HUES64 (cell line): ENCODE data around the gene VAMP5.
"Not testable (repeated sequence)": the region's sequence is repeated elsewhere in the genome, so short reads cannot be mapped to it uniquely, and the experiment has no call there.

ENCODE experiments used
- H3K27ac ChIP-seq: 2 replicates; pipeline ENCODE4 v1.7.0; 2013; ENCODE audit warnings: low read depth, low read length, inconsistent platforms
- H3K27me3 ChIP-seq: 2 replicates; pipeline ENCODE4 v1.6.1; 2013; ENCODE audit warnings: mild to moderate bottlenecking, low read length; ENCODE audit not compliant: insufficient read depth
- H3K36me3 ChIP-seq: 2 replicates; pipeline ENCODE4 v1.6.1; 2013; ENCODE audit warnings: mild to moderate bottlenecking, low read length; ENCODE audit not compliant: insufficient read depth
- H3K4me1 ChIP-seq: 2 replicates; pipeline ENCODE4 v1.6.1; 2013; ENCODE audit warnings: mild to moderate bottlenecking, low read length, moderate library complexity; ENCODE audit not compliant: insufficient read depth
- H3K4me3 ChIP-seq: 2 replicates; pipeline ENCODE4 v1.5.1; 2013; ENCODE audit warnings: mild to moderate bottlenecking, low read length, moderate library complexity
- H3K9ac ChIP-seq: 2 replicates; pipeline ENCODE4 v1.6.1; 2013; ENCODE audit warnings: mild to moderate bottlenecking, low read depth, low read length
- H3K9me3 ChIP-seq: 2 replicates; pipeline ENCODE4 v1.6.1; 2013; ENCODE audit warnings: low read depth, low read length; ENCODE audit not compliant: insufficient read depth
- WGBS: fragments of 150-250, 120-280 bp; methylation state at CpG from one replicate; pipeline ENCODE4 v1.1.7; 2013; ENCODE audit warnings: missing lambda C conversion rate; 5-methylcytosine and 5-hydroxymethylcytosine counted together

The VAMP5 gene

GRCh38 chr2:85588236-85588635 is 4.0 kb downstream of the VAMP5 start:
- Histone ChIP-seq H3K9ac (no peak overlapping the region), H3K27ac (no peak overlapping the region), H3K4me1 (peaks cover 11% of the 10 kb centered on the region), H3K27me3 (peaks cover 38% of the 10 kb centered on the region), H3K36me3 (no peaks in the 10 kb centered on the region), H3K9me3 (no peaks in the 10 kb centered on the region), H3K4me3 (no peak overlapping the region)
- WGBS: 69% methylated on average over 4 of the region's 4 CpGs

- Histone ChIP-seq H3K36me3 (no peaks in the 10 kb centered on the region), H3K27me3 (peaks cover 34% of the 10 kb centered on the region), H3K9me3 (no peaks in the 10 kb centered on the region), H3K9ac (no peak overlapping the region), H3K4me1 (peaks cover 11% of the 10 kb centered on the region), H3K27ac (no peak overlapping the region), H3K4me3 (no peak overlapping the region)
- WGBS: 87% methylated on average over 4 of the region's 4 CpGs
Observed at GRCh38 chr2:85588645-85589044, 4.4 kb downstream of the VAMP5 start.

GRCh38 chr2:85589181-85589580 is 5.0 kb downstream of the VAMP5 start:
- Histone ChIP-seq H3K27me3 (peaks cover 29% of the 10 kb centered on the region), H3K9ac (no peak overlapping the region), H3K4me3 (no peak overlapping the region), H3K27ac (no peak overlapping the region), H3K4me1 (peaks cover 11% of the 10 kb centered on the region), H3K9me3 (no peaks in the 10 kb centered on the region), H3K36me3 (no peaks in the 10 kb centered on the region)
- WGBS: 92% methylated on average over 4 of the region's 4 CpGs

- H3K9me3 ChIP-seq: no peaks in the 10 kb centered on the region
- H3K27me3 ChIP-seq: peaks cover 19% of the 10 kb centered on the region
- H3K4me3 ChIP-seq: no peak overlapping the region
- WGBS: 75% methylated on average over 7 of the region's 7 CpGs
- H3K36me3 ChIP-seq: no peaks in the 10 kb centered on the region
- H3K27ac ChIP-seq: no peak overlapping the region; the same call in 1 of the 2 replicates
- peaks cover 4% of the 10 kb centered on the region for H3K4me1 ChIP-seq
- H3K9ac ChIP-seq: no peak overlapping the region
Observed at GRCh38 chr2:85589982-85590791, 6.0 kb downstream of the VAMP5 start.

- no peak overlapping the region for H3K9ac ChIP-seq
- no peak overlapping the region for H3K27ac ChIP-seq
- 86% methylated on average over 2 of the region's 2 CpGs for WGBS
Observed at GRCh38 chr2:85590950-85591349, 6.7 kb downstream of the VAMP5 start.

GRCh38 chr2:85591563-85591962 is 7.3 kb downstream of the VAMP5 start:
- 87% methylated on average over 11 of the region's 12 CpGs for WGBS
- Histone ChIP-seq H3K27ac (no peak overlapping the region), H3K4me3 (no peak overlapping the region), H3K4me1 (no peaks in the 10 kb centered on the region; the same call in 1 of the 2 replicates), H3K9ac (no peak overlapping the region), H3K9me3 (no peaks in the 10 kb centered on the region), H3K36me3 (peaks cover under 1% of the 10 kb centered on the region; the same call in 1 of the 2 replicates), H3K27me3 (peaks cover 7% of the 10 kb centered on the region; the same call in 1 of the 2 replicates)

More at GRCh38 chr2:85590950-85591349, 6.7 kb downstream of the VAMP5 start:
- Histone ChIP-seq H3K36me3 (no peaks in the 10 kb centered on the region), H3K27me3 (peaks cover 11% of the 10 kb centered on the region), H3K4me3 (no peak overlapping the region), H3K4me1 (no peaks in the 10 kb centered on the region; the same call in 1 of the 2 replicates), H3K9me3 (no peaks in the 10 kb centered on the region)

- H3K4me3 ChIP-seq, H3K27me3 ChIP-seq, H3K4me1 ChIP-seq, H3K36me3 ChIP-seq, H3K9ac ChIP-seq, H3K9me3 ChIP-seq, H3K27ac ChIP-seq: not testable (repeated sequence)
- WGBS: 92% methylated on average over 9 of the region's 9 CpGs
Observed at GRCh38 chr2:85592299-85592698, 8.1 kb downstream of the VAMP5 start.

- Histone ChIP-seq H3K27ac (no peak overlapping the region), H3K9me3 (no peaks in the 10 kb centered on the region), H3K27me3 (peaks cover 7% of the 10 kb centered on the region; the same call in 1 of the 2 replicates), H3K4me3 (no peak overlapping the region), H3K9ac (no peak overlapping the region), H3K36me3 (peaks cover 13% of the 10 kb centered on the region), H3K4me1 (no peaks in the 10 kb centered on the region; the same call in 1 of the 2 replicates)
- WGBS: 74% methylated on average over 3 of the region's 3 CpGs
Observed at GRCh38 chr2:85593023-85593422, 8.8 kb downstream of the VAMP5 start.

- Histone ChIP-seq H3K27ac (peak overlapping the region; percentile 77), H3K36me3 (peaks cover 25% of the 10 kb centered on the region), H3K27me3 (peaks cover 7% of the 10 kb centered on the region; the same call in 1 of the 2 replicates), H3K4me1 (no peaks in the 10 kb centered on the region; the same call in 1 of the 2 replicates), H3K9ac (peak overlapping the region; percentile 87), H3K4me3 (peak overlapping the region; percentile 85), H3K9me3 (no peaks in the 10 kb centered on the region)
- 27% methylated on average over 13 of the region's 13 CpGs for WGBS
Observed at GRCh38 chr2:85594715-85595300, 10.6 kb downstream of the VAMP5 start.

- H3K27me3 ChIP-seq: 0 out of 2 replicates have a peak, but pooled peaks cover under 1% of the 10 kb centered on the region
- peaks cover 25% of the 10 kb centered on the region for H3K36me3 ChIP-seq
- H3K9me3 ChIP-seq: no peaks in the 10 kb centered on the region
- H3K4me1 ChIP-seq: no peaks in the 10 kb centered on the region; the same call in 1 of the 2 replicates
- peak within 1 kb of the TSS; percentile 77 for H3K27ac ChIP-seq
- H3K4me3 ChIP-seq: peak within 1 kb of the TSS; percentile 85
- under 1% methylated on average over 47 of the region's 47 CpGs for WGBS
- H3K9ac ChIP-seq: peak within 1 kb of the TSS; percentile 87
Observed at GRCh38 chr2:85595301-85596025, 11.2 kb downstream of the VAMP5 start, which contains the start of gene RNF181. Gene RNF181, plus strand, starts transcription at chr2:85595745. Its CDS starts 19 bp downstream, at chr2:85595764.

- 7% methylated on average over 10 of the region's 10 CpGs for WGBS
- Histone ChIP-seq H3K27me3 (no peaks in the 10 kb centered on the region), H3K27ac (no peak overlapping the region), H3K9me3 (no peaks in the 10 kb centered on the region), H3K36me3 (peaks cover 25% of the 10 kb centered on the region), H3K4me3 (peak overlapping the region; percentile 85), H3K4me1 (no peaks in the 10 kb centered on the region; the same call in 1 of the 2 replicates), H3K9ac (peak overlapping the region; percentile 70)
Observed at GRCh38 chr2:85596026-85596333, 11.7 kb downstream of the VAMP5 start.
